GM23338 (cell line): Measurements from ENCODE around the gene AKAP9. TPM values are rescaled to one million over a fixed set of nuclear protein-coding genes. Genes with fewer than 3 reads are reported as not detected.
"Not testable (repeated sequence)": the region's sequence is repeated elsewhere in the genome, so short reads cannot be mapped to it uniquely, and the experiment has no call there.

Experiments
- ATAC-seq: fragments of 200-7000 bp; cut with Tn5 transposase; 3 replicates; pipeline ENCODE4 v1.9.1; 2020
- DNase-seq: peaks from one replicate; pipeline ENCODE4 v3.0.0-alpha.2; 2015; ENCODE audit warnings: low spot score
- H2AFZ ChIP-seq: fragments of 200-600 bp; sonication (generic); 2 replicates; pipeline ENCODE4 v1.8.0; 2016; ENCODE audit warnings: antibody characterized with exemption, mild to moderate bottlenecking, moderate library complexity
- H3F3A ChIP-seq: fragments of 200-600 bp; sonication (generic); replicated peaks from 2 replicates; pipeline ENCODE4 v1.8.0; 2017; ENCODE audit warnings: antibody characterized with exemption, mixed run types, low read depth
- H3K27ac ChIP-seq: fragments of 200-600 bp; sonication (generic); 2 replicates; pipeline ENCODE4 v1.6.1; 2016; ENCODE audit warnings: low read depth
- H3K27me3 ChIP-seq: fragments of 200-600 bp; sonication (generic); 2 replicates; pipeline ENCODE4 v1.8.0; 2016; ENCODE audit warnings: mild to moderate bottlenecking, mixed run types, moderate library complexity; ENCODE audit not compliant: insufficient read depth
- H3K36me3 ChIP-seq: fragments of 200-600 bp; sonication (generic); 2 replicates; pipeline ENCODE4 v1.8.0; 2016; ENCODE audit warnings: mild to moderate bottlenecking; ENCODE audit not compliant: insufficient read depth
- H3K4me1 ChIP-seq: fragments of 200-600 bp; sonication (generic); 2 replicates; pipeline ENCODE4 v1.8.0; 2016; ENCODE audit warnings: mild to moderate bottlenecking, moderate library complexity; ENCODE audit not compliant: insufficient read depth
- H3K4me2 ChIP-seq: fragments of 200-600 bp; sonication (generic); 2 replicates; pipeline ENCODE4 v1.7.1; 2017; ENCODE audit warnings: mixed run types
- H3K4me3 ChIP-seq: fragments of 200-600 bp; sonication (generic); 2 replicates; pipeline ENCODE4 v1.6.1; 2016; ENCODE audit warnings: mixed run types
- H3K79me2 ChIP-seq: fragments of 200-600 bp; sonication (generic); replicated peaks from 2 replicates; pipeline ENCODE4 v1.8.0; 2017; ENCODE audit warnings: mild to moderate bottlenecking; ENCODE audit not compliant: insufficient read depth
- H3K9me2 ChIP-seq: fragments of 200-600 bp; sonication (generic); 2 replicates; pipeline ENCODE4 v1.8.0; 2017; ENCODE audit not compliant: insufficient read depth
- H4K20me1 ChIP-seq: fragments of 200-600 bp; sonication (generic); replicated peaks from 2 replicates; pipeline ENCODE4 v1.8.0; 2017; ENCODE audit warnings: mild to moderate bottlenecking; ENCODE audit not compliant: insufficient read depth
- H3K27ac Mint-ChIP-seq: 2 replicates; pipeline ENCODE4 v1.8.0; 2020; ENCODE audit warnings: inconsistent platforms, mild to moderate bottlenecking, moderate library complexity, mixed read lengths
- H3K27me3 Mint-ChIP-seq: 3 replicates; pipeline ENCODE4 v1.8.0; 2022; ENCODE audit warnings: low read depth, mild to moderate bottlenecking, moderate library complexity, mixed read lengths, inconsistent platforms; ENCODE audit not compliant: insufficient read depth, poor library complexity
- H3K36me3 Mint-ChIP-seq: 3 replicates; pipeline ENCODE4 v1.8.0; 2021; ENCODE audit warnings: low read depth, mild to moderate bottlenecking, inconsistent platforms, moderate library complexity, mixed read lengths
- H3K4me1 Mint-ChIP-seq: 3 replicates; pipeline ENCODE4 v1.8.0; 2020; ENCODE audit warnings: mild to moderate bottlenecking, inconsistent platforms, mixed read lengths
- H3K4me3 Mint-ChIP-seq: 3 replicates; pipeline ENCODE4 v1.8.0; 2021; ENCODE audit warnings: moderate library complexity, mild to moderate bottlenecking, inconsistent platforms, mixed read lengths
- H3K9me3 Mint-ChIP-seq: 3 replicates; pipeline ENCODE4 v1.8.0; 2020; ENCODE audit warnings: moderate library complexity, mild to moderate bottlenecking, inconsistent platforms, mixed read lengths
- CREB1 ChIP-seq: fragments of 250-450 bp; sonication (Bioruptor Pico); IDR thresholded peaks from 2 replicates; pipeline ENCODE4 v1.5.0; 2020; ENCODE audit warnings: low read depth, mild to moderate bottlenecking, moderate library complexity
- CTCF ChIP-seq, 2 experiments: fragments of 200-600 bp in 1 of 2; sonication (generic) in 1 of 2; conservative IDR thresholded peaks; 2 replicates each; pipeline versions ENCODE4 v1.5.1 to v1.6.1; 2016 to 2017; ENCODE audit warnings: antibody characterized with exemption in 2 of 2, low read depth in 2 of 2, mild to moderate bottlenecking in 2 of 2, moderate library complexity in 1 of 2
- ETS1 ChIP-seq: IDR thresholded peaks from 2 replicates; pipeline ENCODE4 v1.6.1; 2016; ENCODE audit warnings: antibody characterized with exemption
- EZH2 ChIP-seq: fragments of 200-600 bp; sonication (generic); IDR thresholded peaks from one replicate; pipeline ENCODE4 v1.8.0; 2017; ENCODE audit warnings: antibody characterized with exemption, mild to moderate bottlenecking, low read depth; ENCODE audit not compliant: unreplicated experiment
- EZH2phosphoT487 ChIP-seq: fragments of 200-600 bp; sonication (generic); IDR thresholded peaks from one replicate; pipeline ENCODE4 v1.8.1; 2018; ENCODE audit warnings: antibody characterized with exemption; ENCODE audit not compliant: unreplicated experiment
- JUNB ChIP-seq: IDR thresholded peaks from one replicate; pipeline ENCODE4 v1.6.1; 2016; ENCODE audit warnings: antibody characterized with exemption; ENCODE audit not compliant: unreplicated experiment
- NANOG ChIP-seq: IDR thresholded peaks from 2 replicates; pipeline ENCODE4 v1.6.1; 2016; ENCODE audit warnings: antibody characterized with exemption, borderline replicate concordance
- POLR2AphosphoS5 ChIP-seq: IDR thresholded peaks from 2 replicates; pipeline ENCODE4 v1.6.1; 2016; ENCODE audit warnings: antibody characterized with exemption, low read depth
- REST ChIP-seq: IDR thresholded peaks from one replicate; pipeline ENCODE4 v1.6.1; 2018; ENCODE audit warnings: antibody characterized with exemption; ENCODE audit not compliant: unreplicated experiment
- STAT1 ChIP-seq: IDR thresholded peaks from one replicate; pipeline ENCODE4 v1.6.1; 2016; ENCODE audit warnings: antibody characterized with exemption; ENCODE audit not compliant: unreplicated experiment
- ZNF114 ChIP-seq: fragments of 250-450 bp; sonication (Bioruptor Pico); IDR thresholded peaks from 2 replicates; pipeline ENCODE4 v1.5.0; 2020; ENCODE audit warnings: mild to moderate bottlenecking, moderate library complexity
- ZNF331 ChIP-seq: fragments of 250-450 bp; sonication (Bioruptor Pico); IDR thresholded peaks from 2 replicates; pipeline ENCODE4 v1.5.0; 2020; ENCODE audit warnings: low read depth, mild to moderate bottlenecking, moderate library complexity
- polyA plus RNA-seq: library from polyadenylated mRNA; unstranded; fragments of >200 nt; fragmentation: Nextera tagmentation; extraction: Ambion mirVana; gene quantifications from 2 replicates; pipeline ENCODE4 v1.2.1, GENCODE V29; 2016
- total RNA-seq: library from RNA; depleted of rRNA; stranded (reverse); fragments of >200 nt; shearing (Covaris generic); gene quantifications from 2 replicates; pipeline ENCODE4 v1.2.3, GENCODE V29; 2014

The AKAP9 gene
- total and polyA plus RNA-seq, 2 experiments from 2014 or later, result 33.5 to 67.4 TPM

DNA sequence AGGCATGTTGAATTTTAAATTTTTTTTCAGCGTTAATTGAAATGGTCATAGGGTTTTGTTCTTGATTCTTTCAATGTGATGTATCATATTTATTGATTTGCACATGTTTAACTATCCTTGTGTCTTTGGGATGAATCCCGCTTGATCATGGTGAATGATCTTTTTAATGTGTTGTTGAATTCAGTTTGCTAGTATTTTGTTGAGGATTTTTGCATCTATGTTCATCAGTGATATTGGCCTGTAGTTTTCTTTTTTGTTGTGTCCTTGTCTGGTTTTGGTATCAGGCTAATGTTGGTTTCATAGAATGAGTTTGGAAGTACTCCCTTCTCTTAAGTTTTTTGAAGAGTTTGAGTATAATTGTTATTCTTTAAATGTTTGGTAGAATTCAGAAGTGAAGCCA, 26.9 kb downstream of the AKAP9 start:
- Mint-ChIP-seq H3K4me1 (peaks cover 14% of the 10 kb centered on the region), H3K27ac (peak overlapping the region; percentile 49; the same call in 1 of the 2 replicates)
- H3K9me3 Mint-ChIP-seq, DNase-seq, H3K36me3 Mint-ChIP-seq, H3K27me3 Mint-ChIP-seq, H3K4me3 ChIP-seq, H3K9me2 ChIP-seq, H3K4me2 ChIP-seq, H3K27ac ChIP-seq, ATAC-seq, H3F3A ChIP-seq, H3K27me3 ChIP-seq, H3K36me3 ChIP-seq, H3K4me3 Mint-ChIP-seq, H2AFZ ChIP-seq: not testable (repeated sequence)
- Histone ChIP-seq H3K4me1 (peaks cover 11% of the 10 kb centered on the region; the same call in 1 of the 2 replicates), H3K79me2 (peaks cover 74% of the 10 kb centered on the region), H4K20me1 (peaks cover 13% of the 10 kb centered on the region)

- ATAC-seq (no peak), DNase-seq (no peak)
- Histone ChIP-seq H3K27me3 (no peaks in the 10 kb centered on the region), H3K4me3 (no peak overlapping the region), H3K27ac (no peak overlapping the region), H3K4me1 (peaks cover 11% of the 10 kb centered on the region; the same call in 1 of the 2 replicates), H4K20me1 (no peaks in the 10 kb centered on the region; the same call in 1 of the 2 replicates), H3F3A (no peaks in the 10 kb centered on the region), H3K4me2 (no peak overlapping the region), H3K79me2 (peaks cover 38% of the 10 kb centered on the region), H3K9me2 (no peaks in the 10 kb centered on the region), H3K36me3 (no peaks in the 10 kb centered on the region), H2AFZ (no peak overlapping the region)
- Mint-ChIP-seq H3K27ac (no peak overlapping the region), H3K27me3 (no peaks in the 10 kb centered on the region), H3K9me3 (no peaks in the 10 kb centered on the region), H3K4me3 (no peak overlapping the region), H3K4me1 (peaks cover 14% of the 10 kb centered on the region), H3K36me3 (no peaks in the 10 kb centered on the region)
- no peak for TF ChIP-seq STAT1
- no peak for TF ChIP-seq ETS1
- no peak for TF ChIP-seq JUNB
- TF ChIP-seq REST, result no peak
- TF ChIP-seq EZH2phosphoT487, result no peak
- TF ChIP-seq NANOG, result no peak
- TF ChIP-seq CTCF (conservative IDR thresholded peaks at IDR 0.05; ENCODE audit: low read depth in 2 of 2), result no peak
- no peak for TF ChIP-seq EZH2
- no peak for TF ChIP-seq ZNF331 (CRISPR knock-in tag)
- TF ChIP-seq POLR2AphosphoS5, result no peak
- TF ChIP-seq CREB1 (CRISPR knock-in tag), result no peak
- TF ChIP-seq ZNF114 (CRISPR knock-in tag), result no peak
These were observed 33.0 kb downstream of the AKAP9 start for GRCh38 chr7:91973639-91974038.
